ENCODE measurements around the gene NOCT.
A peak's percentile ranks its signal among the peaks of the same experiment; 100 is the strongest.

Gene NOCT

GRCh38 chr4:139082750-139083606 lies 67.4 kb downstream of the NOCT start:
- ChIA-PET POLR2A (ENCODE audit: low non-redundant PET) (no interaction called here), CTCF (no interaction called here)
- DNase-seq (ENCODE audit: low spot score): peak; percentile 94
- H3K27ac ChIP-seq: peak overlapping the region; percentile 100
- no peak for TF ChIP-seq CTCF (conservative IDR thresholded peaks at IDR 0.05; ENCODE audit: low read depth)

- DNase-seq (ENCODE audit: low spot score): peak; percentile 63
- CTCF ChIA-PET: no interaction called here
- peak overlapping the region; percentile 100 for H3K27ac ChIP-seq
- no peak for TF ChIP-seq CTCF (conservative IDR thresholded peaks at IDR 0.05; ENCODE audit: low read depth)
- POLR2A ChIA-PET (ENCODE audit: low non-redundant PET): no interaction called here
Observed at GRCh38 chr4:139083607-139083955, 68.0 kb downstream of the NOCT start.

GRCh38 chr4:139083956-139084803 lies 68.6 kb downstream of the NOCT start:
- POLR2A ChIA-PET (ENCODE audit: low non-redundant PET): no interaction called here

GRCh38 chr4:139084804-139085093 lies 69.2 kb downstream of the NOCT start:
- no peak for TF ChIP-seq CTCF (conservative IDR thresholded peaks at IDR 0.05; ENCODE audit: low read depth)
- CTCF ChIA-PET: interaction anchor here (0.6 kb wide), 1 partner anchor 41 kb away, joined by 3 read pairs; no protein-coding TSS in a partner anchor
- no peak for DNase-seq (ENCODE audit: low spot score)
- H3K27ac ChIP-seq: peak overlapping the region; percentile 100
- POLR2A ChIA-PET (ENCODE audit: low non-redundant PET): no interaction called here

More at GRCh38 chr4:139083956-139084803, 68.6 kb downstream of the NOCT start:
- 0 out of 2 replicates have a peak, but pooled peaks have one; percentile 18 for TF ChIP-seq CTCF (conservative IDR thresholded peaks at IDR 0.05; ENCODE audit: low read depth)
- CTCF ChIA-PET: no interaction called here
- peak; percentile 69 for DNase-seq (ENCODE audit: low spot score)
- H3K27ac ChIP-seq: peak overlapping the region; percentile 100

- peak; percentile 59 for TF ChIP-seq CTCF (conservative IDR thresholded peaks at IDR 0.05; ENCODE audit: low read depth)
- ChIA-PET CTCF (interaction anchor here (0.6 to 1.7 kb wide), 4 partner anchors 10 to 69 kb away, joined by 3 to 6 read pairs (median 4); partner anchors contain the start of gene NOCT), POLR2A (ENCODE audit: low non-redundant PET) (interaction anchor here (0.8 kb wide), 1 partner anchor 92 kb away, joined by 3 read pairs; the partner anchor contains the start of gene ELF2)
- DNase-seq (ENCODE audit: low spot score): no peak
- no peak overlapping the region for H3K27ac ChIP-seq
Observed at GRCh38 chr4:139085141-139085540, 69.6 kb downstream of the NOCT start.

DNA sequence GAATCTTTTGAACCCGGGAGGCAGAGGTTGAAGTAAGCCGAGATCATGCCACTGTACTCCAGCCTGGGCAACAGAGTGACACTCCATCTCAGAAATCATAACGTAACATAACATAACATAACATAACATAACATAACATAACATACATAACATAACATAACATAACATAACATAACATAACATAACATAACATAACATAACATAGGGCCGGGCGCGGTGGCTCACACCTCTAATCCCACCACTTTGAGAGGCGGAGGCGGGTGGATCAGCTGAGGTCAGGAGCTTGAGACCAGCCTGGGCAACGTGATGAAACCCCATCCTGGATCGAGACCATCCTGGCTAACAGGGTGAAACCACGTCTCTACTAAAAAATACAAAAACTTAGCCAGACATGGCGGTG lies 76.7 kb downstream of the NOCT start:
- DNase-seq (ENCODE audit: low spot score): no peak
- TF ChIP-seq CTCF (conservative IDR thresholded peaks at IDR 0.05; ENCODE audit: low read depth): no peak
- ChIA-PET CTCF (interaction anchor here (0.7 kb wide), 1 partner anchor 55 kb away, joined by 4 read pairs; no protein-coding TSS in a partner anchor), POLR2A (ENCODE audit: low non-redundant PET) (no interaction called here)
- H3K27ac ChIP-seq: no peak overlapping the region

All from RWPE1 (cell line).